ENCODE measurements around the gene MAP4K1.

Gene MAP4K1

GRCh38 chr19:38650911-38651584, 33.3 kb upstream of the MAP4K1 start:
- TF ChIP-seq CTCF (IDR thresholded peaks at IDR 0.05): no peak
- no peak for DNase-seq (ENCODE audit: low spot score)
- peak overlapping the region; percentile 81 to 99 for H3K27ac ChIP-seq
- H3K4me3 ChIP-seq: peak overlapping the region; percentile 97

- DNase-seq (ENCODE audit: low spot score): no peak
- Histone ChIP-seq H3K4me3 (peak overlapping the region; percentile 97), H3K27ac (peak overlapping the region; percentile 81 to 99)
- no peak for TF ChIP-seq CTCF (IDR thresholded peaks at IDR 0.05)
Observed at GRCh38 chr19:38650172-38650775, 32.5 kb upstream of the MAP4K1 start.

- DNase-seq (ENCODE audit: low spot score): no peak
- peak overlapping the region; percentile 81 to 99 for H3K27ac ChIP-seq
Observed at GRCh38 chr19:38649305-38650171, 31.8 kb upstream of the MAP4K1 start.

GRCh38 chr19:38648769-38649304, 31.1 kb upstream of the MAP4K1 start:
- TF ChIP-seq CTCF (IDR thresholded peaks at IDR 0.05): no peak
- Histone ChIP-seq H3K4me3 (peak overlapping the region; percentile 97), H3K27ac (peak overlapping the region; percentile 81 to 99)
- no peak for DNase-seq (ENCODE audit: low spot score)

More at GRCh38 chr19:38649305-38650171, 31.8 kb upstream of the MAP4K1 start:
- no peak for TF ChIP-seq CTCF (IDR thresholded peaks at IDR 0.05)
- peak overlapping the region; percentile 97 for H3K4me3 ChIP-seq

GRCh38 chr19:38647966-38648768, 30.4 kb upstream of the MAP4K1 start:
- no peak for TF ChIP-seq CTCF (IDR thresholded peaks at IDR 0.05)
- Histone ChIP-seq H3K4me3 (peak overlapping the region; percentile 97), H3K27ac (peak overlapping the region; percentile 81 to 99)
- DNase-seq (ENCODE audit: low spot score): no peak

- Histone ChIP-seq H3K27ac (peak within 1 kb of the TSS; percentile 81 to 99), H3K4me3 (peak within 1 kb of the TSS; percentile 97)
- peak; percentile 99 for DNase-seq (ENCODE audit: low spot score)
- TF ChIP-seq CTCF (IDR thresholded peaks at IDR 0.05): no peak
Observed at GRCh38 chr19:38647368-38647965, 29.7 kb upstream of the MAP4K1 start, which contains the start of gene ACTN4. Gene ACTN4, plus strand, starts transcription at chr19:38647649. Its CDS starts 97 bp downstream, at chr19:38647746.
